Chondrocyte (in vitro differentiated cells): ENCODE data around the gene FFAR2. TPM values are rescaled to one million over a fixed set of nuclear protein-coding genes. Genes with fewer than 3 reads are reported as not detected.
"Not testable (repeated sequence)": the region's sequence is repeated elsewhere in the genome, so short reads cannot be mapped to it uniquely, and the experiment has no call there.

Experiments used
- DNase-seq: peaks from one replicate; pipeline ENCODE4 v3.0.0; 2021; ENCODE audit warnings: mixed read lengths, low spot score
- H3K27ac Mint-ChIP-seq: one replicate; pipeline ENCODE4 v1.8.0; 2021; ENCODE audit warnings: mild to moderate bottlenecking, moderate library complexity, mixed read lengths; ENCODE audit not compliant: unreplicated experiment
- H3K27me3 Mint-ChIP-seq: 2 replicates; pipeline ENCODE4 v1.8.0; 2021; ENCODE audit warnings: low read depth, mixed read lengths
- H3K36me3 Mint-ChIP-seq: 2 replicates; pipeline ENCODE4 v1.8.0; 2021; ENCODE audit warnings: low read depth, mixed read lengths
- H3K4me1 Mint-ChIP-seq: 2 replicates; pipeline ENCODE4 v1.8.0; 2021; ENCODE audit warnings: low read depth, mild to moderate bottlenecking, mixed read lengths
- H3K4me3 Mint-ChIP-seq: one replicate; pipeline ENCODE4 v1.8.0; 2021; ENCODE audit warnings: mild to moderate bottlenecking, moderate library complexity, mixed read lengths; ENCODE audit not compliant: unreplicated experiment
- H3K9me3 Mint-ChIP-seq: 2 replicates; pipeline ENCODE4 v1.8.0; 2021; ENCODE audit warnings: low read depth, mixed read lengths
- total RNA-seq: library from RNA; stranded (reverse); gene quantifications from 3 replicates; pipeline ENCODE4 v1.2.1, GENCODE V29; 2021
- TF ChIP-seq, protein P1 (sequence below): fragments of 200-600 bp; sonication (generic); IDR thresholded peaks from 2 replicates; pipeline ENCODE4 v1.5.0; 2021; ENCODE audit warnings: antibody characterized with exemption, mild to moderate bottlenecking, moderate library complexity

Gene FFAR2
- total RNA-seq, 1 donor from 2014 or later, result not detected

DNA sequence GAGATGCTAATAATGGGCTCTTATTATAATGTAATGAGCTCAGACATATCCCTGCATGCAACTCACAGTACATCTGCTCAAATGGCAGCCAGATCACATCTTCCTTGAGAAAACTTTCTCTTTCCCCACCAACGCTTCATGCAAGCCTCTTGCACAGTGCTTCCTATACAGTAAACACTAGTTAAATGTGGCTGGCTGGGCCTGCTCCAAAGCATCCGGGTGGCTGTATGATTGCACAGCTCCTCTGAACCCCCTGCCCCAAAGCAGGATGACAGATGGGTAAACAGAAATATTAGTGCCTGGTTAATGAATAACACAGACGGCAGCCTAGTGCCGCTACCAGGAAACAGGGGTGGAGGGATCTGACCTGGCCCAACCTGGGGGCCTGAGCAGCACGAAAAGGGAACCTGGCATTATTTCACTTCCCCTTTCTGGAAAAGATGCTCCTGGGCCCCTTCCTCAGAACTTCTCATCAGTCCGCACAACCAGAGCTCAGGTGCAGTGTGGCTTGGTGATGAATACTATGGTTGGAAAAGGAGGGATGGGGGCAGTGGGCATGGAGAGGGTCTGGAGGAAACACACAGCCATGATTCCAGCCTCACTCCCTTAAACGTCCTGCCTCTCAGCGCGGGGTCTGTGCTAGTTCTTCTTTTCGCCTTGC, 10.8 kb downstream of the FFAR2 start:
- Mint-ChIP-seq H3K9me3 (no peaks in the 10 kb centered on the region), H3K36me3 (no peaks in the 10 kb centered on the region), H3K27ac (no peak overlapping the region), H3K27me3 (peaks cover 29% of the 10 kb centered on the region), H3K4me3 (no peak overlapping the region), H3K4me1 (no peaks in the 10 kb centered on the region)
- TF ChIP-seq, protein P1, sequence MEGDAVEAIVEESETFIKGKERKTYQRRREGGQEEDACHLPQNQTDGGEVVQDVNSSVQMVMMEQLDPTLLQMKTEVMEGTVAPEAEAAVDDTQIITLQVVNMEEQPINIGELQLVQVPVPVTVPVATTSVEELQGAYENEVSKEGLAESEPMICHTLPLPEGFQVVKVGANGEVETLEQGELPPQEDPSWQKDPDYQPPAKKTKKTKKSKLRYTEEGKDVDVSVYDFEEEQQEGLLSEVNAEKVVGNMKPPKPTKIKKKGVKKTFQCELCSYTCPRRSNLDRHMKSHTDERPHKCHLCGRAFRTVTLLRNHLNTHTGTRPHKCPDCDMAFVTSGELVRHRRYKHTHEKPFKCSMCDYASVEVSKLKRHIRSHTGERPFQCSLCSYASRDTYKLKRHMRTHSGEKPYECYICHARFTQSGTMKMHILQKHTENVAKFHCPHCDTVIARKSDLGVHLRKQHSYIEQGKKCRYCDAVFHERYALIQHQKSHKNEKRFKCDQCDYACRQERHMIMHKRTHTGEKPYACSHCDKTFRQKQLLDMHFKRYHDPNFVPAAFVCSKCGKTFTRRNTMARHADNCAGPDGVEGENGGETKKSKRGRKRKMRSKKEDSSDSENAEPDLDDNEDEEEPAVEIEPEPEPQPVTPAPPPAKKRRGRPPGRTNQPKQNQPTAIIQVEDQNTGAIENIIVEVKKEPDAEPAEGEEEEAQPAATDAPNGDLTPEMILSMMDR, result no peak
- DNase-seq, result no peak

DNA sequence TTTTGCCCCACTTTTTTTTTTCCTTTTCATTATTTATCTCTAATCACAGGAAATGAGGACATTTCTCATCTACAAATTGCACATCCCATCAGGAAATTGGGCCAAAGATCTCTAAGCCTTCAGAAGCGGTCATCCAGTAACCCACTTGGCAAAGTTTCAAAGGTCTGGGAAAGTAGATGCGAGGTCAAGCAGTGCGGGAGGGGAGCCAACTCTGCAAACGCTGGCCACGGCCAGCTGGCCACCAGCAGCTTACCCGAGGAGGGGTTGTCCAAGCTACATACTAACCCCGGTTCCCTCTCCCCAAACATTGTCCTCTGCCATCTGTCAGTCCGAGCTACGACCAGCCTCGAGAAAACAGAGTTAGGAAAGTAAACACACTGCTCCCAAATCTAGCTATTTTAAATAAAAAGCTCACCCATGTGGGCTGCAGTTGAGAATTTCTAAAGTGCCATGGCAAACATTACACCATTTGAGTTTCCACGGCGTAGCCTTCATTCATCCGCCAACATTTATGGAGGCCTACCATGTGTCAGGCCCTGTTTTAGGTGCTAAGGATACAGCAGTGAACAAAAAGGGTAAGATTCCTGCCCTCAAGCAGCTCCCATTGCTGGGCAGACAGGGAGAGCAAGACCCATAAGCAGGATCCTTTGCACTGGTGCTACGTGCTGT, 11.5 kb downstream of the FFAR2 start:
- Mint-ChIP-seq H3K4me3 (no peak overlapping the region), H3K27ac (no peak overlapping the region), H3K27me3 (peaks cover 33% of the 10 kb centered on the region), H3K4me1 (no peaks in the 10 kb centered on the region), H3K9me3 (no peaks in the 10 kb centered on the region), H3K36me3 (no peaks in the 10 kb centered on the region)
- TF ChIP-seq, protein P1, result no peak
- DNase-seq, result no peak

DNA sequence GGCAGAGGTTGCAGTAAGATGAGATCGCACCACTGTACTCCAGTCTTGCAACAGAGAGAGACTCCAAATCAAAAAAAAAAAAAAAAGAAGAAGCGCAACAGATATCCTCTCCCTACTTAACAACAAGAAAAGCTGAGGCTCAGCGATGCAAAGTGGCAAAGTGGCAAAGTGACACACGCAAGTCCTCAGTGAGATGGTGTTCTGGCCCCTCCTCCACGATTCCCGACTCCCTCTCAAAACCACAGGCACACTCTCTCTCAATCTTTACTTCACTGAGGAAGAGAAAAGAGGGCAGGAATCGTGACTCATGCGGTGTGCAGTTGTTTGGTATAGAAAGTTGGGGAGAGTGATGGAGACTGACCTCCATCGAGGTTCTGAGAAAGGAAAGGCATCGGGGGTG, 12.6 kb downstream of the FFAR2 start:
- Mint-ChIP-seq H3K4me3 (no peak overlapping the region), H3K36me3 (no peaks in the 10 kb centered on the region)

DNA sequence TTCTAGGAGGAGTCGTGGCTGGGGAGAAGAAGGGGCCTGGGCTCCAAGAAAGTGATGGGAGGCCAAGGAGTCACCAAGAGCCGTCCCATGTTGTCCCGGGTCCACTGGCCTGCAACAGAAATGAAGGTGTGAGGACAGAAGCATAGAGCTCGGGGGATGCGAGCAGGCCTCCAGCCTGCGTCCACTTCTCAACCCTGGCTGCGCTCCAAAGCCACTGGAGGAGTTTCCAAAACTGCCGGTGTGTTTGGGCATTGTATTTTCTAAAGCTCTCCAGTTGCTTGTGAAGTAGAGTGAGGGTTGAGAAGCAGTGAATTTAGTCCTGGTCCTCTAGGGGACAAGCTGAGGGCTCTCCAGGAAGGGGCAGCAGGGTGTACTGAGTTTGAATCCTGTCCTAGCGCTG, 13.0 kb downstream of the FFAR2 start:
- Mint-ChIP-seq H3K27me3 (peaks cover 38% of the 10 kb centered on the region), H3K9me3 (no peaks in the 10 kb centered on the region), H3K4me3 (no peak overlapping the region), H3K27ac (no peak overlapping the region), H3K36me3 (no peaks in the 10 kb centered on the region), H3K4me1 (no peaks in the 10 kb centered on the region)
- TF ChIP-seq, protein P1, result no peak
- no peak for DNase-seq

More for the DNA sequence above, 12.6 kb downstream of the FFAR2 start:
- no peak for DNase-seq
- Mint-ChIP-seq H3K4me1 (no peaks in the 10 kb centered on the region), H3K27me3 (peaks cover 40% of the 10 kb centered on the region), H3K27ac (no peak overlapping the region), H3K9me3 (no peaks in the 10 kb centered on the region)
- TF ChIP-seq, protein P1, result no peak

DNA sequence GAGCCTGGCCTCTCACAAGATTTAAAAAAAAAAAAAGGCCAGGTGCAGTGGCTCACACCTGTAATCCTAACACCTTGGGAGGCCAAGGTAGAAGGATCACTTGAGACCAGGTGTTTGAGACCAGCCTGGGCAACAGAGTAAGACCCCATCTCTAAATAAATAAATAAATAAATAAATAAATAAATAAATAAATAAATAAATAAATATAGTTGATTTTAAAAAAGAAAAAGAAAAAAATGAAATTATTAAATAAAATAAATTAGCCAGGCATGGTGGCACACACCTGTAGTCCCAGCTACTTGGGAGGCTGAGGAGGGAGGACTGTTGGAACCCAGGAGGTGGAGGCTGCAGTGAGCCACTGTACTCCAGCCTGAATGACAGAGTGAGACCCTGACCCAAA, 13.7 kb downstream of the FFAR2 start:
- not testable (repeated sequence) for H3K4me1 Mint-ChIP-seq, H3K4me3 Mint-ChIP-seq, DNase-seq, H3K36me3 Mint-ChIP-seq, H3K9me3 Mint-ChIP-seq, H3K27ac Mint-ChIP-seq
- peaks cover 42% of the 10 kb centered on the region for H3K27me3 Mint-ChIP-seq
